ENCODE results near the gene PRDX1. TPM values are rescaled to one million over a fixed set of nuclear protein-coding genes. Genes with fewer than 3 reads are reported as not detected.

The PRDX1 gene
- total RNA-seq, 1 donor from 2014 or later, result 764 TPM

DNA sequence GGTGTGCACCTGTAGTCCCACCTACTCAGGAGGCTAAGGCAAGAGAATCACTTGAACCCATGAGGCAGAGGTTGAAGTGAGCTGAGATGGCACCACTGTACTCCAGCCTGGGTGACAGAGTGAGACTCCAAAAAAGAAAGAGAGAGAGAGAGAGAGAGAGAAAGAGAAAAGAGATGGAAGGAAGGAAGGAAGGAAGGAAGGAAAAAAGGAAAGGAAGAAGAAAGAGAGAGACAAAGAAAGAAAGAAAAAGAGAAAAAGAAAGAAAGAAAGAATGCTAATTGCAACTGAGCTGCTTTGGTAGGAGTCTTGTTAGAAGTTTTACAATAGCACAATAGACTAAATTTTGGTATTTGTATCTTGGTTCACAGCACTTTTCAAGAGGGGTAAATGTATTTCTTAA lies 56.4 kb downstream of the PRDX1 start:
- no peak for DNase-seq (ENCODE audit: low read depth, low spot score)

Other genes starting within 250 kb of the PRDX1 start
- 4.7 and 7.2 TPM in 2 replicates for gene HPDL, start 195.0 kb downstream of the PRDX1 start, total RNA-seq
- 21.4 and 29.0 TPM in 2 replicates for gene TOE1, start 181.7 kb downstream of the PRDX1 start, total RNA-seq
- 11.7 and 16.3 TPM in 2 replicates for gene MUTYH, start 181.4 kb downstream of the PRDX1 start, total RNA-seq
- 1.5 and 2.4 TPM in 2 replicates for gene TESK2, start 30.7 kb downstream of the PRDX1 start, total RNA-seq
- gene CCDC163, start 21.8 kb downstream of the PRDX1 start, total RNA-seq, result 0.59 and 0.60 TPM in 2 replicates
- gene MMACHC, start 21.6 kb downstream of the PRDX1 start, total RNA-seq, result 1.7 and 1.8 TPM in 2 replicates
- 154 and 172 TPM in 2 replicates for gene AKR1A1, start 28.9 kb upstream of the PRDX1 start, total RNA-seq
- 76.9 and 125 TPM in 2 replicates for gene NASP, start 62.2 kb upstream of the PRDX1 start, total RNA-seq
- gene CCDC17, start 102.2 kb upstream of the PRDX1 start, total RNA-seq, result 0.53 and 0.95 TPM in 2 replicates
- 70.4 and 87.6 TPM in 2 replicates for gene GPBP1L1, start 164.6 kb upstream of the PRDX1 start, total RNA-seq
- 14.7 and 17.9 TPM in 2 replicates for gene TMEM69, start 166.3 kb upstream of the PRDX1 start, total RNA-seq
- 6.5 and 6.6 TPM in 2 replicates for gene IPP, start 228.8 kb upstream of the PRDX1 start, total RNA-seq

All from pulmonary artery endothelial cell (primary cell).